Measurements from ENCODE around the gene BMX. TPM values are rescaled to one million over a fixed set of nuclear protein-coding genes. Genes with fewer than 3 reads are reported as not detected.

Gene BMX
- polyA plus RNA-seq, 1 experiment = not detected

- Histone ChIP-seq H3K27me3 (ENCODE audit: control insufficient read depth, insufficient read depth, low read length) (no peaks in the 10 kb centered on the region), H3K4me3 (ENCODE audit: low read depth, low read length) (no peak overlapping the region), H3K36me3 (ENCODE audit: control insufficient read depth, insufficient read depth, low read length) (no peaks in the 10 kb centered on the region)
- TF ChIP-seq, protein P1, sequence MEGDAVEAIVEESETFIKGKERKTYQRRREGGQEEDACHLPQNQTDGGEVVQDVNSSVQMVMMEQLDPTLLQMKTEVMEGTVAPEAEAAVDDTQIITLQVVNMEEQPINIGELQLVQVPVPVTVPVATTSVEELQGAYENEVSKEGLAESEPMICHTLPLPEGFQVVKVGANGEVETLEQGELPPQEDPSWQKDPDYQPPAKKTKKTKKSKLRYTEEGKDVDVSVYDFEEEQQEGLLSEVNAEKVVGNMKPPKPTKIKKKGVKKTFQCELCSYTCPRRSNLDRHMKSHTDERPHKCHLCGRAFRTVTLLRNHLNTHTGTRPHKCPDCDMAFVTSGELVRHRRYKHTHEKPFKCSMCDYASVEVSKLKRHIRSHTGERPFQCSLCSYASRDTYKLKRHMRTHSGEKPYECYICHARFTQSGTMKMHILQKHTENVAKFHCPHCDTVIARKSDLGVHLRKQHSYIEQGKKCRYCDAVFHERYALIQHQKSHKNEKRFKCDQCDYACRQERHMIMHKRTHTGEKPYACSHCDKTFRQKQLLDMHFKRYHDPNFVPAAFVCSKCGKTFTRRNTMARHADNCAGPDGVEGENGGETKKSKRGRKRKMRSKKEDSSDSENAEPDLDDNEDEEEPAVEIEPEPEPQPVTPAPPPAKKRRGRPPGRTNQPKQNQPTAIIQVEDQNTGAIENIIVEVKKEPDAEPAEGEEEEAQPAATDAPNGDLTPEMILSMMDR (IDR thresholded peaks at IDR 0.05; ENCODE audit: insufficient read depth, low read depth, low read length) = no peak
- ChIA-PET CTCF (interaction anchor here (0.7 to 0.9 kb wide), 3 partner anchors 88 to 95 kb away, joined by 3 to 4 read pairs (median 4); no protein-coding TSS in a partner anchor), POLR2A (no interaction called here)
- DNase-seq (ENCODE audit: low read depth) = no peak
Observed at GRCh38 chrX:15563056-15563455, 62.4 kb downstream of the BMX start.

GRCh38 chrX:15564981-15565579, 64.5 kb downstream of the BMX start:
- POLR2A ChIA-PET = no interaction called here
- TF ChIP-seq, protein P1 (IDR thresholded peaks at IDR 0.05; ENCODE audit: insufficient read depth, low read depth, low read length) = peak; percentile 60
- H3K36me3 ChIP-seq (ENCODE audit: control insufficient read depth, insufficient read depth, low read length) = no peaks in the 10 kb centered on the region
- H3K4me3 ChIP-seq (ENCODE audit: low read depth, low read length) = no peak overlapping the region
- DNase-seq (ENCODE audit: low read depth) = peak; percentile 2
- no peaks in the 10 kb centered on the region for H3K27me3 ChIP-seq (ENCODE audit: control insufficient read depth, insufficient read depth, low read length)
- CTCF ChIA-PET = interaction anchor here (0.6 to 1.7 kb wide), 10 partner anchors 15 to 265 kb away, joined by 3 to 7 read pairs (median 3); partner anchors contain the start of gene PIR

DNA sequence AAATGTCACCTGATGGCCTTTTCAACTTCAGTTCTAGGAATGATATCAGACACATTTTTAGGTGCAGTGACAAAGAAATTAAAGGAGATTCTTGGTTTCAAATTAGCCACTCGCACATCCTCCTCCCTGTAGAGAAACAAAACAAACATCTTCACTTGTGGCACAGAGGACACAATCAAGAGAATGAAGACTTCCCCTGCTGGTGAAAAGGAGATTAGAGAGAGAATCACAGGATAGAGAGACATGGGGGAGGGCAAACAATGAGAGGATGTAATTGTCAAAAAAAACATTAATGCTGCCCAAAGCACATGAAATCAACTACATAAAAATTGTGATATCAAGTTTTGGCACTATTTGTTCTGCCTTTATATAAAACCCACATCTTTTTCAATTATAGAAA, 65.6 kb downstream of the BMX start:
- ChIA-PET CTCF (interaction anchor here (1.7 kb wide), 1 partner anchor 95 kb away, joined by 7 read pairs; no protein-coding TSS in a partner anchor), POLR2A (no interaction called here)
- H3K27me3 ChIP-seq (ENCODE audit: control insufficient read depth, insufficient read depth, low read length) = no peaks in the 10 kb centered on the region; the same call in 1 of the 2 replicates
- DNase-seq (ENCODE audit: low read depth) = no peak
- H3K36me3 ChIP-seq (ENCODE audit: control insufficient read depth, insufficient read depth, low read length) = no peaks in the 10 kb centered on the region
- TF ChIP-seq, protein P1 (IDR thresholded peaks at IDR 0.05; ENCODE audit: insufficient read depth, low read depth, low read length) = no peak
- no peak overlapping the region for H3K4me3 ChIP-seq (ENCODE audit: low read depth, low read length)

DNA sequence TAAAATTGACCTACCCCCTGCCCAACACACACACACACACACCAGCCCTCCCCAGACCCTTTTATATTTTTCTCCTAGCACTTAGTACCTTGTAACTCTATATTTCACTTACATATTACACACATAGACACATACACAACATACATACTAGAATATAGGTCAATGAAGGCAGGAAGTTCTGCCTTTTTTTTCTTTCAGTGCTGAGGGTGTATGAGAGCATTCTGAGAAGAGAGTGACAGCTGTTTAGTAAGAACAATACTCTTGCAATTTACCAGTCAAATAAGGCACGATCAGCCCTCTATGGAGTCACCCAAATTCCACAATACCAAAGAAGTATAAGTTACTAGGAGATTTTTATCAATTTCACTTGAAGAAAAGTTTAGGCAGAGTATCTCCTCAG, 66.7 kb downstream of the BMX start:
- no peaks in the 10 kb centered on the region for H3K36me3 ChIP-seq (ENCODE audit: control insufficient read depth, insufficient read depth, low read length)
- POLR2A ChIA-PET = no interaction called here
- DNase-seq (ENCODE audit: low read depth) = no peak
- H3K4me3 ChIP-seq (ENCODE audit: low read depth, low read length) = no peak overlapping the region
- TF ChIP-seq, protein P1 (IDR thresholded peaks at IDR 0.05; ENCODE audit: insufficient read depth, low read depth, low read length) = no peak
- CTCF ChIA-PET = no interaction called here
- no peaks in the 10 kb centered on the region; the same call in 1 of the 2 replicates for H3K27me3 ChIP-seq (ENCODE audit: control insufficient read depth, insufficient read depth, low read length)

DNA sequence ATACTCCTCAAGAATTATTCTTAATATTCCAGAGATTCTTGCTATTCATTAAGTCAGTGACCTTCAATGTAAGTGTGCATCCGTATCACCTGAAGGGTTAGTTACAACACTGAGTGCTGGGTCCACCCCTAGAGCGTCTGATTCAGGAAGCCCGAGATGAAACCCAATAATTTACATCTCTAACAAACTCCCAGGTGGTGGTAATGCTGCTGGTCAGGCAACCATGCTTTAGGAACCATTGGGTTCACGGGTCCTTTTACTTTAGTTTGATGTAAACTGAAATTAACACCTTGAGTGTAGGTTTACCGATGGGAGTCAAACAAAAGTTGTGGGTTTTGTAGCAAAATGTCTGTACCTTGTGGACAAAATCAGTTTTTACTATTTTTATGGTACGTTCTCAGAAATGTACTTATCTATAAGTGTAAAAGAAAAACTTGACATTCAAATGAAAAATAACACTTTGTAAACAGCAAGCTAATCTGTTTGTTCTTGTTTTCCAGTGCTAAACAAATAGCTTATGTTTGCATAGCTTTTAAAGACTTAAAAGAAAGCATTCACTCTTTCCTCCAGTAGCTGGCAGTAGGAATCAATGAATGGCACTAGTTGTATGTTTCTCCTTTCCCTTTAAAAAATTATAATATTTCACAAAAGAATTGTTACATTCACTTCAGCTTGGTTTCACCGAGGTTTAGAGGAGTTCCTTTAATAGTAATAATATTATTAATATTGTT, 67.4 kb downstream of the BMX start:
- H3K36me3 ChIP-seq (ENCODE audit: control insufficient read depth, insufficient read depth, low read length) = no peaks in the 10 kb centered on the region
- DNase-seq (ENCODE audit: low read depth) = no peak
- ChIA-PET POLR2A (no interaction called here), CTCF (interaction anchor here (1.9 kb wide), 1 partner anchor 219 kb away, joined by 5 read pairs; no protein-coding TSS in a partner anchor)
- TF ChIP-seq, protein P1 (IDR thresholded peaks at IDR 0.05; ENCODE audit: insufficient read depth, low read depth, low read length) = no peak
- H3K4me3 ChIP-seq (ENCODE audit: low read depth, low read length) = no peak overlapping the region
- H3K27me3 ChIP-seq (ENCODE audit: control insufficient read depth, insufficient read depth, low read length) = no peaks in the 10 kb centered on the region; the same call in 1 of the 2 replicates

Data from BJ (cell line).